GM18498 (cell line): ENCODE data around the gene MLXIPL.
"Not testable (repeated sequence)": the region's sequence is repeated elsewhere in the genome, so short reads cannot be mapped to it uniquely, and the experiment has no call there.

ENCODE experiments used
- ATAC-seq: cut with Tn5 transposase; IDR thresholded peaks from one replicate; pipeline ENCODE4 v1.9.1; 2021; ENCODE audit warnings: mild to moderate bottlenecking, moderate library complexity; ENCODE audit not compliant: unreplicated experiment

The MLXIPL gene

GRCh38 chr7:73582664-73583202 is 41.6 kb downstream of the MLXIPL start:
- ATAC-seq: no peak

- ATAC-seq: not testable (repeated sequence)
Observed at GRCh38 chr7:73581006-73581405, 43.3 kb downstream of the MLXIPL start.

GRCh38 chr7:73578342-73579128 is 45.8 kb downstream of the MLXIPL start, which contains the start of gene TBL2:
Gene TBL2 (minus strand): TSS chr7:73578579. CDS start chr7:73578549, 30 bp downstream.
- peak; percentile 90 for ATAC-seq

GRCh38 chr7:73577627-73578341 is 46.5 kb downstream of the MLXIPL start:
- peak; percentile 23 for ATAC-seq

- no peak for ATAC-seq
Observed at GRCh38 chr7:73573791-73574190, 50.5 kb downstream of the MLXIPL start.

- no peak for ATAC-seq
Observed at GRCh38 chr7:73573276-73573675, 51.0 kb downstream of the MLXIPL start.

GRCh38 chr7:73572767-73573186 is 51.5 kb downstream of the MLXIPL start:
- ATAC-seq: no peak

GRCh38 chr7:73570977-73571376 is 53.3 kb downstream of the MLXIPL start:
- ATAC-seq: no peak

GRCh38 chr7:73570521-73570920 is 53.8 kb downstream of the MLXIPL start:
- no peak for ATAC-seq

GRCh38 chr7:73569042-73569608 is 55.2 kb downstream of the MLXIPL start:
- ATAC-seq: no peak

GRCh38 chr7:73567846-73568685 is 56.3 kb downstream of the MLXIPL start:
- no peak for ATAC-seq

GRCh38 chr7:73567140-73567539 is 57.2 kb downstream of the MLXIPL start:
- ATAC-seq: no peak

- not testable (repeated sequence) for ATAC-seq
Observed at GRCh38 chr7:73566431-73566830, 57.9 kb downstream of the MLXIPL start.

- ATAC-seq: no peak
Observed at GRCh38 chr7:73565675-73566340, 58.5 kb downstream of the MLXIPL start.

- ATAC-seq: no peak
Observed at GRCh38 chr7:73560109-73560835, 64.0 kb downstream of the MLXIPL start.

GRCh38 chr7:73557397-73558257 is 66.7 kb downstream of the MLXIPL start, which contains the start of gene BCL7B:
Gene BCL7B (minus strand): TSS chr7:73557690. CDS start chr7:73557578, 112 bp downstream.
- peak; percentile 53 for ATAC-seq

GRCh38 chr7:73557108-73557396 is 67.3 kb downstream of the MLXIPL start:
- ATAC-seq: peak; percentile 91
